Ovary (tissue), 9 donors: ENCODE data around the gene KCTD5. TPM values are rescaled to one million over a fixed set of nuclear protein-coding genes. Genes with fewer than 3 reads are reported as not detected.
A peak's percentile ranks its signal among the peaks of the same experiment; 100 is the strongest.

Experiments used
- DNase-seq, 5 donors: peaks; one replicate each; pipeline ENCODE4 v3.0.0-alpha.2; 2019 to 2020
- H3K27ac ChIP-seq, 2 donors: fragments of 200-600 bp; one replicate each; pipeline versions ENCODE4 v1.5.1 to v1.8.0; 2019 to 2022
- H3K27me3 ChIP-seq: fragments of 200-600 bp; one replicate; pipeline ENCODE4 v1.8.0; 2022
- H3K36me3 ChIP-seq: fragments of 200-600 bp; sonication (generic); one replicate; pipeline ENCODE4 v1.5.1; 2019
- H3K4me1 ChIP-seq: one replicate; pipeline ENCODE4 v1.8.1; 2013; ENCODE audit warnings: mild to moderate bottlenecking, moderate library complexity; ENCODE audit not compliant: insufficient read depth
- H3K4me3 ChIP-seq: fragments of 200-600 bp; sonication (generic); one replicate; pipeline ENCODE4 v1.5.1; 2017
- H3K9me3 ChIP-seq, 2 donors: fragments of 200-600 bp in 1 of 2; sonication (generic) in 1 of 2; one replicate each; pipeline versions ENCODE4 v1.5.1 to v1.8.1; 2013 to 2019; ENCODE audit warnings: mild to moderate bottlenecking in 1 of 2, moderate library complexity in 1 of 2
- EP300 ChIP-seq: sonication (generic); formaldehyde crosslinking; IDR thresholded peaks from one replicate; pipeline ENCODE4 v1.6.1; 2017; ENCODE audit warnings: antibody characterized with exemption
- POLR2A ChIP-seq: fragments of 450-650 bp; IDR thresholded peaks from one replicate; pipeline ENCODE4 v1.6.1; 2017; ENCODE audit warnings: antibody characterized with exemption, mild to moderate bottlenecking, moderate library complexity
- WGBS, 3 donors: extraction: QIAGEN DNeasy Blood & Tissue Kit in 1 of 3; methylation state at CpG; one replicate each; pipeline versions ENCODE4 v1.1.5 to v1.1.7; 2013 to 2017; 5-methylcytosine and 5-hydroxymethylcytosine counted together
- intact Hi-C, 4 donors: fragments of 100-400 bp; cut with DNase I; formaldehyde crosslinking; loops; one replicate each; pipeline versions ENCODE4 v1.11.0 to v1.15.1; 2022 to 2023
- polyA plus RNA-seq, 2 donors: library from polyadenylated mRNA; stranded (reverse); fragments of 200-250 nt in 1 of 2; fragments of 350-450 nt in 1 of 2; fragmentation: Illumina TruSeq in 1 of 2; extraction: RNeasy Lipid Tissue Mini Kit (QIAGEN cat#74804) in 1 of 2; gene quantifications; one replicate each; pipeline ENCODE4 v1.2.3, GENCODE V29; 2013 to 2014
- total RNA-seq, 7 donors: library from RNA; depleted of rRNA in 2 of 7; stranded (reverse); fragments of >200 nt in 2 of 7; fragmentation: NEBNext Ultra II Directional in 3 of 7; extraction: Animal tissue kit (Norgen Biotek cat#: 25700) in 3 of 7; gene quantifications; one replicate each; pipeline versions ENCODE4 v1.1.0 to v1.2.4, GENCODE V29; 2016 to 2023
- TF ChIP-seq, protein P1 (sequence below), 3 donors: fragments of 450-650 bp in 2 of 3; fragments of 200-600 bp in 1 of 3; IDR thresholded peaks; one replicate each; pipeline versions ENCODE4 v1.5.1 to v1.8.0; 2016 to 2022; ENCODE audit warnings: antibody characterized with exemption in 3 of 3, mild to moderate bottlenecking in 1 of 3
- donor health status: DM: no; HTN: no; CAD: no; lungs with moderate emphysema.
- donor health status: DM: no; HTN: no; CAD: no.
- donor health status: Bipolar disorder and iron deficiency.
- donor health status: DM: yes; HTN: yes; CAD: no.
- donor health status: DM: no; HTN: no; CAD: no.
- donor health status: DM: yes; HTN: yes; CAD: no.

KCTD5 gene
- total and polyA plus RNA-seq, 9 donors = 12.2 to 19.8 (median 13.3) TPM

DNA sequence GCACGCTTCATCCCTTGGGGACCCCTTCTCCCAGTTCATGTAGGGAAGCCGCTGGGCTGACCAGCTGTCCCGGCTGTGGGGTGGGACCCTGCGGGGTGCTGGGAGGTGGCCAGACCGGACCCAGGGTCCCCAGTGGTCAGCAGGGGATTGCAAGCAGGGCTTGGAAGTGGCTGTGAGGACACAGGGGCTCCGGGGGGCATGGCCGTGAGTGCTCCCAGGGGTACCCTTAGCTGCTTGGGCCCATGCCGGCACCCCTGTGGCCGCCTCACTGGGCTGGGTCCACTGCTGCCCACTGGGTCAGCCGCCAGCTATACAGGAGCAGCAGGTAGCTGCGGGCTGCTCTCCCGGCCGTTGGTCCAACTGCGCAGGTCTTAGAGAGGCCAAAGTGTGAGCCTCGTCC is 18.9 kb downstream of the KCTD5 start:
- no peak overlapping the region for H3K27ac ChIP-seq
- H3K4me3 ChIP-seq = no peak overlapping the region
- intact Hi-C loops = no loop called here
- no peaks in the 10 kb centered on the region for H3K27me3 ChIP-seq
- WGBS, 3 donors = 92 to 95% (median 94%) methylated on average over 14 to 15 of the region's 15 CpGs
- TF ChIP-seq POLR2A (no peak), EP300 (no peak)
- TF ChIP-seq, protein P1, sequence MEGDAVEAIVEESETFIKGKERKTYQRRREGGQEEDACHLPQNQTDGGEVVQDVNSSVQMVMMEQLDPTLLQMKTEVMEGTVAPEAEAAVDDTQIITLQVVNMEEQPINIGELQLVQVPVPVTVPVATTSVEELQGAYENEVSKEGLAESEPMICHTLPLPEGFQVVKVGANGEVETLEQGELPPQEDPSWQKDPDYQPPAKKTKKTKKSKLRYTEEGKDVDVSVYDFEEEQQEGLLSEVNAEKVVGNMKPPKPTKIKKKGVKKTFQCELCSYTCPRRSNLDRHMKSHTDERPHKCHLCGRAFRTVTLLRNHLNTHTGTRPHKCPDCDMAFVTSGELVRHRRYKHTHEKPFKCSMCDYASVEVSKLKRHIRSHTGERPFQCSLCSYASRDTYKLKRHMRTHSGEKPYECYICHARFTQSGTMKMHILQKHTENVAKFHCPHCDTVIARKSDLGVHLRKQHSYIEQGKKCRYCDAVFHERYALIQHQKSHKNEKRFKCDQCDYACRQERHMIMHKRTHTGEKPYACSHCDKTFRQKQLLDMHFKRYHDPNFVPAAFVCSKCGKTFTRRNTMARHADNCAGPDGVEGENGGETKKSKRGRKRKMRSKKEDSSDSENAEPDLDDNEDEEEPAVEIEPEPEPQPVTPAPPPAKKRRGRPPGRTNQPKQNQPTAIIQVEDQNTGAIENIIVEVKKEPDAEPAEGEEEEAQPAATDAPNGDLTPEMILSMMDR (IDR thresholded peaks at IDR 0.05) = no peak
- DNase-seq = peak in 1 of 5 donors; percentile 17
- no peaks in the 10 kb centered on the region for H3K4me1 ChIP-seq
- no peaks in the 10 kb centered on the region for H3K9me3 ChIP-seq
- H3K36me3 ChIP-seq = no peaks in the 10 kb centered on the region

DNA sequence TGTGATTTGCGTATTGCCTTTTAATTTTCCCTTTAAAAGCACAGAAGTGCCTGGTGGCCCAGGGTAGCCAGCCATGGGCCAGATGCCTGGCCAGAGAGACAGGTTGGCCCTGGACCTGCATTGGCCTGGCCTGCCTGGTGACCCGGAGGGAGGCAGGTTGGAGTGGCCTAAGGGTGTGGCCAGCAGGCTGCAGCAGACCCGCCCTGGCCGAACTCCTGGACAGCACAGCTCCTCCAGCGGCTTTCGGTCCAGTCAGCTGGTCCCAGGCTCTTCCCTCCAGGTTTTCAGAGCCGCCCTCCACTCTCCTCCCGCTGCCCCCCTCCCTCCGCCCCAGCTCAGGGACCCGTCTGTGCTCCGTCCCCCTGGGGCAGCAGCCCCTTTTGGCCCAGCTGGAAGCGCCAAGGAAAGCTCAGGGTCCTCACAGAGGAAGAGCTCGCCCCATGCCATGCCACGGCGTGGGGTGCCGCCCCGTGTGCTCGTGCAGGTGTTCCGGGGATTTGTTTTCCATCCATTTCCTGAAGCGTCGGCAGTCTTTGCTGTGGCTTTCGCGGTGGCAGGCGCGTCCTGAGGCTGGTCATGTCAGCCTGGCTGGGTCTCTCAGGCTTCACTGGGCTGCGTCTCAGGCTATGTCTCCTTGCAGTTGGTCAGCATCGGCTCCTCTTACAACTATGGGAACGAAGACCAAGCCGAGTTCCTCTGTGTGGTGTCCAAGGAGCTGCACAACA is 19.6 kb downstream of the KCTD5 start:
- Histone ChIP-seq H3K4me3 (no peak overlapping the region), H3K4me1 (no peaks in the 10 kb centered on the region), H3K9me3 (no peaks in the 10 kb centered on the region), H3K27me3 (no peaks in the 10 kb centered on the region), H3K27ac (no peak overlapping the region), H3K36me3 (no peaks in the 10 kb centered on the region)
- no peak for TF ChIP-seq POLR2A
- TF ChIP-seq EP300 = no peak
- TF ChIP-seq, protein P1 (IDR thresholded peaks at IDR 0.05) = no peak
- WGBS, 3 donors = 91 to 93% (median 91%) methylated on average over 25 to 29 of the region's 29 CpGs
- DNase-seq = peak in 1 of 5 donors; percentile 15
- intact Hi-C loops = no loop called here

DNA sequence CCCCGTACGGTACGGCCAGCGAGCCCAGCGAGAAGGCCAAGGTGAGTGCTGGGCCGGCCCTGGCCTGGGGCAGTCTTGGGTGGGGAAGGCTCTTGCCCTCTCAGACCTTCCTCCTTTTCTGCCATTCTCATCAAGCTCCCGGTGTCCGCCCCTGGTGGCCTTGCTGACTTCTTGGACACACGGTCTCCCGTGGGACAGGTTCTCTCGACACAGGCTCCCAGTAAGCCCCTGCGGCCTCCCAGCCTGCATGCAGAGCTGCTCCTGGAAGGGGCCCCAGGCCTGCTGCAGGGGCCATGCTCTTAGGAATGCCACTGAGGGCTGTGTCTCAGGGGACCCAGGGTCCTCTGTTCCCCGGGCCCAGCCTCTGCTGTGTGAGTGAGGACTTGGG is 20.1 kb downstream of the KCTD5 start:
- Histone ChIP-seq H3K4me3 (no peak overlapping the region), H3K27ac (no peak overlapping the region), H3K36me3 (no peaks in the 10 kb centered on the region), H3K9me3 (no peaks in the 10 kb centered on the region), H3K4me1 (no peaks in the 10 kb centered on the region), H3K27me3 (no peaks in the 10 kb centered on the region)
- no peak for DNase-seq
- WGBS, 3 donors = 93 to 95% (median 95%) methylated on average over 12 to 13 of the region's 13 CpGs
- intact Hi-C loops = no loop called here
- TF ChIP-seq EP300 (no peak), POLR2A (no peak)
- TF ChIP-seq, protein P1 (IDR thresholded peaks at IDR 0.05) = no peak

DNA sequence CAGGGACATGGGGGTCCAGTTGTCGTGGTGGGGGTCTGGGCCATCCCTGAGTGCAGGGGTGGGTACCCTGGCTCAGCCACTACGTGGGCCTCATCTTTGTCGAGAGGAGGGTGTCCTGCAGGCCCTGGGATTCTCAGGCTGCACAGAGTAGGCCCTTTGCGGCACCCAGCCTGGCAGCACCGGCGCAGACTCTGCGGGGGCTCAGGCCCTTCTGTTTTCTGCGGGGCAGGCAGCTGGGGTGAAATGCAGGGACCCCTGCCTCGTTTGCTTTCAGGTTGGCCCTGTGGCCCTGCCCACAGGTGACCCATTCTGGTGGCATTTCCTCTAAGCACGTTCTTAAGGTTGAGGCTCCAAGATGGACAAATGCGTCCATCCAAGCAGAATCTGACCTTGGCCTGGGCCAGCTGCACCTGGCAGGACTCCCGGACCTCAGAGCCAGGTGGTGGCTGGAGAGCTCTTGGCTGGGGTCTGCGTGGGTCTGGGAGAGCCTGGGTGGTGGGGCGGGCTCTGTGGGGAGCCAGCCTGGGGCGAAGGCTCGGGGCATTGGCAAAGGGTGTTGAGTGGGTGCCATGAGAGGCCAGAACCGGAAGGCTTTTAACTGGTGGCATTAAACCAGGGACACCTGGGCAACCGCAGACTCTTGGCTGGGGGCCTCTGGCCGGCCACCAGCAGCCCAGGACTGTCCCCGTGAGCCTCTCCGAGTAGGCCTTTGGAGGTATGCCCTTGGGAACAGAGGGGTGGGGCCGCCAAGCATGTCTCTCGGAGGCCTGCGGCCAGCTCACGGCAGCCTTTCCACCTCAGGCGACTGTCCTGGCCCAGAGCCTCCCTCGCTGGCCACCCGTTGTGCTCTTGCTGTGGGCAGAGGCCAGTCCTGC is 20.8 kb downstream of the KCTD5 start:
- intact Hi-C loops = no loop called here
- TF ChIP-seq, protein P1 (IDR thresholded peaks at IDR 0.05) = no peak
- TF ChIP-seq EP300 (no peak), POLR2A (no peak)
- Histone ChIP-seq H3K27me3 (no peaks in the 10 kb centered on the region), H3K4me3 (no peak overlapping the region), H3K27ac (no peak overlapping the region), H3K9me3 (no peaks in the 10 kb centered on the region), H3K4me1 (no peaks in the 10 kb centered on the region), H3K36me3 (no peaks in the 10 kb centered on the region)
- DNase-seq = peak in 1 of 5 donors; percentile 16
- 77 to 82% (median 77%) methylated on average over 22 to 28 of the region's 28 CpGs for WGBS, 3 donors
